ENCODE results near the gene HDAC3. TPM values are rescaled to one million over a fixed set of nuclear protein-coding genes. Genes with fewer than 3 reads are reported as not detected.
"Not testable (repeated sequence)": the region's sequence is repeated elsewhere in the genome, so short reads cannot be mapped to it uniquely, and the experiment has no call there.

HDAC3 gene
- total RNA-seq, 1 donor from 2014 or later, result 42.1 TPM

- no peaks in the 10 kb centered on the region for H3K27me3 ChIP-seq
- no peak for DNase-seq
- peak overlapping the region; percentile 95 for H3K4me3 ChIP-seq
- H3K4me1 ChIP-seq, result peaks cover 38% of the 10 kb centered on the region
- peaks cover 21% of the 10 kb centered on the region for H3K36me3 ChIP-seq
- peak overlapping the region; percentile 95 for H3K27ac ChIP-seq
- ATAC-seq, result no peak
- intact Hi-C loops (cut with DNase I), result no loop called here
- no peak for TF ChIP-seq CTCF (IDR thresholded peaks at IDR 0.05)
- H3K9me3 ChIP-seq, result no peaks in the 10 kb centered on the region
Measured at GRCh38 chr5:141617128-141617527, 19.5 kb downstream of the HDAC3 start.

- ATAC-seq, result no peak
- Histone ChIP-seq H3K27ac (no peak overlapping the region), H3K36me3 (peaks cover 11% of the 10 kb centered on the region), H3K4me1 (peaks cover 40% of the 10 kb centered on the region), H3K27me3 (no peaks in the 10 kb centered on the region), H3K4me3 (peak overlapping the region; percentile 17), H3K9me3 (no peaks in the 10 kb centered on the region)
- DNase-seq, result no peak
- no peak for TF ChIP-seq CTCF (IDR thresholded peaks at IDR 0.05)
- intact Hi-C loops (cut with DNase I), result no loop called here
Measured at GRCh38 chr5:141615991-141616720, 20.5 kb downstream of the HDAC3 start.

- DNase-seq (no peak), ATAC-seq (no peak)
- Histone ChIP-seq H3K27me3 (no peaks in the 10 kb centered on the region), H3K4me1 (peaks cover 55% of the 10 kb centered on the region), H3K4me3 (no peak overlapping the region), H3K9me3 (no peaks in the 10 kb centered on the region), H3K36me3 (no peaks in the 10 kb centered on the region), H3K27ac (no peak overlapping the region)
- no peak for TF ChIP-seq CTCF (IDR thresholded peaks at IDR 0.05)
- intact Hi-C loops (cut with DNase I), result no loop called here
Measured at GRCh38 chr5:141613344-141613743, 23.3 kb downstream of the HDAC3 start.

- Histone ChIP-seq H3K4me1 (peaks cover 52% of the 10 kb centered on the region), H3K27me3 (no peaks in the 10 kb centered on the region), H3K27ac (no peak overlapping the region), H3K4me3 (no peak overlapping the region), H3K9me3 (no peaks in the 10 kb centered on the region), H3K36me3 (no peaks in the 10 kb centered on the region)
- DNase-seq, result no peak
- TF ChIP-seq CTCF (IDR thresholded peaks at IDR 0.05), result no peak
- intact Hi-C loops (cut with DNase I), result no loop called here
- ATAC-seq, result no peak
Measured at GRCh38 chr5:141611289-141611688, 25.4 kb downstream of the HDAC3 start.

GRCh38 chr5:141609921-141610320 is 26.7 kb downstream of the HDAC3 start:
- H3K4me3 ChIP-seq; H3K27ac ChIP-seq; H3K9me3 ChIP-seq; DNase-seq; H3K27me3 ChIP-seq; ATAC-seq; intact Hi-C loops (cut with DNase I); H3K36me3 ChIP-seq: not testable (repeated sequence)
- H3K4me1 ChIP-seq, result peaks cover 56% of the 10 kb centered on the region

GRCh38 chr5:141609044-141609443 is 27.6 kb downstream of the HDAC3 start:
- H3K36me3 ChIP-seq, result no peaks in the 10 kb centered on the region
- peaks cover 65% of the 10 kb centered on the region for H3K4me1 ChIP-seq
- ATAC-seq (no peak), DNase-seq (no peak)
- H3K4me3 ChIP-seq, result no peak overlapping the region
- no peak overlapping the region for H3K27ac ChIP-seq
- no peak for TF ChIP-seq CTCF (IDR thresholded peaks at IDR 0.05)
- no peaks in the 10 kb centered on the region for H3K27me3 ChIP-seq
- intact Hi-C loops (cut with DNase I), result no loop called here
- no peaks in the 10 kb centered on the region for H3K9me3 ChIP-seq
